ENCODE results near the gene CHAF1A.
A peak's percentile ranks its signal among the peaks of the same experiment; 100 is the strongest.

CHAF1A gene

GRCh38 chr19:4400135-4400936 is 2.1 kb upstream of the CHAF1A start, which contains the start of gene SH3GL1 (continued):
- TF ChIP-seq TRIM28 (IDR thresholded peaks at IDR 0.05; ENCODE audit: borderline replicate concordance, low read length) (no peak), ZNF19 (tag by site-specific recombination; IDR thresholded peaks at IDR 0.05; ENCODE audit: low read depth) (no peak), ZNF394 (tag by site-specific recombination; IDR thresholded peaks at IDR 0.05; ENCODE audit: borderline replicate concordance) (peak; percentile 59; the same call in 1 of the 2 replicates), ZNF571 (tag by site-specific recombination; IDR thresholded peaks at IDR 0.05) (no peak), ZNF626 (tag by site-specific recombination; IDR thresholded peaks at IDR 0.05) (no peak), ZNF18 (tag by site-specific recombination; IDR thresholded peaks at IDR 0.05) (0 out of 2 replicates have a peak, but pooled peaks have one; percentile 34), ZIC2 (tag by site-specific recombination; IDR thresholded peaks at IDR 0.05) (0 out of 2 replicates have a peak, but pooled peaks have one; percentile 14), ZNF23 (tag by site-specific recombination; IDR thresholded peaks at IDR 0.05; ENCODE audit: borderline replicate concordance) (no peak), ZXDB (tag by site-specific recombination; IDR thresholded peaks at IDR 0.05) (peak; percentile 51), ZNF311 (tag by site-specific recombination; IDR thresholded peaks at IDR 0.05; ENCODE audit: borderline replicate concordance) (no peak), ZNF341 (tag by site-specific recombination; IDR thresholded peaks at IDR 0.05; ENCODE audit: low read depth) (no peak), KLF9 (tag by site-specific recombination; IDR thresholded peaks at IDR 0.05; ENCODE audit: low read depth) (no peak), REPIN1 (tag by site-specific recombination; IDR thresholded peaks at IDR 0.05; ENCODE audit: low read depth) (0 out of 2 replicates have a peak, but pooled peaks have one; percentile 33), ZNF837 (tag by site-specific recombination; IDR thresholded peaks at IDR 0.05) (no peak), IKZF3 (tag by site-specific recombination; IDR thresholded peaks at IDR 0.05) (peak; percentile 71; the same call in 1 of the 2 replicates), ZNF214 (tag by site-specific recombination; IDR thresholded peaks at IDR 0.05; ENCODE audit: borderline replicate concordance) (no peak), PRDM10 (tag by site-specific recombination; IDR thresholded peaks at IDR 0.05) (peak; percentile 45), ZNF10 (tag by site-specific recombination; IDR thresholded peaks at IDR 0.05) (no peak), ZNF174 (tag by site-specific recombination; IDR thresholded peaks at IDR 0.05) (no peak), ZNF677 (tag by site-specific recombination; IDR thresholded peaks at IDR 0.05) (no peak), ZBTB10 (tag by site-specific recombination; IDR thresholded peaks at IDR 0.05) (peak; percentile 50; the same call in 1 of the 2 replicates)
- TF ChIP-seq, protein P1, sequence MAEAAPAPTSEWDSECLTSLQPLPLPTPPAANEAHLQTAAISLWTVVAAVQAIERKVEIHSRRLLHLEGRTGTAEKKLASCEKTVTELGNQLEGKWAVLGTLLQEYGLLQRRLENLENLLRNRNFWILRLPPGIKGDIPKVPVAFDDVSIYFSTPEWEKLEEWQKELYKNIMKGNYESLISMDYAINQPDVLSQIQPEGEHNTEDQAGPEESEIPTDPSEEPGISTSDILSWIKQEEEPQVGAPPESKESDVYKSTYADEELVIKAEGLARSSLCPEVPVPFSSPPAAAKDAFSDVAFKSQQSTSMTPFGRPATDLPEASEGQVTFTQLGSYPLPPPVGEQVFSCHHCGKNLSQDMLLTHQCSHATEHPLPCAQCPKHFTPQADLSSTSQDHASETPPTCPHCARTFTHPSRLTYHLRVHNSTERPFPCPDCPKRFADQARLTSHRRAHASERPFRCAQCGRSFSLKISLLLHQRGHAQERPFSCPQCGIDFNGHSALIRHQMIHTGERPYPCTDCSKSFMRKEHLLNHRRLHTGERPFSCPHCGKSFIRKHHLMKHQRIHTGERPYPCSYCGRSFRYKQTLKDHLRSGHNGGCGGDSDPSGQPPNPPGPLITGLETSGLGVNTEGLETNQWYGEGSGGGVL (tag by site-specific recombination; IDR thresholded peaks at IDR 0.05): peak; percentile 7; the same call in 1 of the 2 replicates
- TF ChIP-seq, protein P2, sequence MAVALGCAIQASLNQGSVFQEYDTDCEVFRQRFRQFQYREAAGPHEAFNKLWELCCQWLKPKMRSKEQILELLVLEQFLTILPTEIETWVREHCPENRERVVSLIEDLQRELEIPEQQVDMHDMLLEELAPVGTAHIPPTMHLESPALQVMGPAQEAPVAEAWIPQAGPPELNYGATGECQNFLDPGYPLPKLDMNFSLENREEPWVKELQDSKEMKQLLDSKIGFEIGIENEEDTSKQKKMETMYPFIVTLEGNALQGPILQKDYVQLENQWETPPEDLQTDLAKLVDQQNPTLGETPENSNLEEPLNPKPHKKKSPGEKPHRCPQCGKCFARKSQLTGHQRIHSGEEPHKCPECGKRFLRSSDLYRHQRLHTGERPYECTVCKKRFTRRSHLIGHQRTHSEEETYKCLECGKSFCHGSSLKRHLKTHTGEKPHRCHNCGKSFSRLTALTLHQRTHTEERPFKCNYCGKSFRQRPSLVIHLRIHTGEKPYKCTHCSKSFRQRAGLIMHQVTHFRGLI (tag by site-specific recombination; IDR thresholded peaks at IDR 0.05): no peak; the same call in 1 of the 2 replicates
- TF ChIP-seq, protein P3, sequence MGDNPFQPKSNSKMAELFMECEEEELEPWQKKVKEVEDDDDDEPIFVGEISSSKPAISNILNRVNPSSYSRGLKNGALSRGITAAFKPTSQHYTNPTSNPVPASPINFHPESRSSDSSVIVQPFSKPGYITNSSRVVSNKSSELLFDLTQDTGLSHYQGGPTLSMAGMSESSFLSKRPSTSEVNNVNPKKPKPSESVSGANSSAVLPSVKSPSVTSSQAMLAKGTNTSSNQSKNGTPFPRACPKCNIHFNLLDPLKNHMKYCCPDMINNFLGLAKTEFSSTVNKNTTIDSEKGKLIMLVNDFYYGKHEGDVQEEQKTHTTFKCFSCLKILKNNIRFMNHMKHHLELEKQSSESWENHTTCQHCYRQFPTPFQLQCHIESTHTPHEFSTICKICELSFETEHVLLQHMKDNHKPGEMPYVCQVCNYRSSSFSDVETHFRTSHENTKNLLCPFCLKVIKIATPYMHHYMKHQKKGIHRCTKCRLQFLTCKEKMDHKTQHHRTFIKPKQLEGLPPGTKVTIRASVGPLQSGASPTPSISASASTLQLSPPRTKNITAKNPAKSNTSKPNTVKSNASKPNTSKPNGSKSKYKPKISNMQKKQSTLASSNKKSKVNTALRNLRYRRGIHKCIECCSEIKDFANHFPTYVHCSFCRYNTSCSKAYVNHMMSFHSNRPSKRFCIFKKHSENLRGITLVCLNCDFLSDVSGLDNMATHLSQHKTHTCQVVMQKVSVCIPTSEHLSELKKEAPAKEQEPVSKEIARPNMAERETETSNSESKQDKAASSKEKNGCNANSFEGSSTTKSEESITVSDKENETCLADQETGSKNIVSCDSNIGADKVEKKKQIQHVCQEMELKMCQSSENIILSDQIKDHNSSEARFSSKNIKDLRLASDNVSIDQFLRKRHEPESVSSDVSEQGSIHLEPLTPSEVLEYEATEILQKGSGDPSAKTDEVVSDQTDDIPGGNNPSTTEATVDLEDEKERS (tag by site-specific recombination; IDR thresholded peaks at IDR 0.05): no peak

All from HEK293 (cell line).